Muscle layer of colon (tissue), 2 donors: ENCODE measurements around the gene SMAD7.

Experiments used
- H3K27ac ChIP-seq: one replicate; pipeline ENCODE4 v1.7.0; 2013; ENCODE audit warnings: low read depth, mild to moderate bottlenecking, low read length, moderate library complexity
- H3K27me3 ChIP-seq, 2 donors: one replicate each; pipeline ENCODE4 v1.7.0; 2013; ENCODE audit warnings: low read length in 2 of 2, mild to moderate bottlenecking in 2 of 2; ENCODE audit not compliant: insufficient read depth in 2 of 2, control insufficient read depth in 1 of 2
- H3K36me3 ChIP-seq: one replicate; pipeline ENCODE4 v1.7.0; 2013; ENCODE audit warnings: mild to moderate bottlenecking, low read length; ENCODE audit not compliant: insufficient read depth
- H3K4me1 ChIP-seq: one replicate; pipeline ENCODE4 v1.7.0; 2013; ENCODE audit warnings: mild to moderate bottlenecking, low read length; ENCODE audit not compliant: insufficient read depth
- H3K4me3 ChIP-seq, 2 donors: one replicate each; pipeline ENCODE4 v1.7.0; 2013; ENCODE audit warnings: low read length in 2 of 2, low read depth in 1 of 2, mild to moderate bottlenecking in 1 of 2, moderate library complexity in 1 of 2
- H3K9ac ChIP-seq: one replicate; pipeline ENCODE4 v1.7.0; 2013; ENCODE audit warnings: low read length
- H3K9me3 ChIP-seq: one replicate; pipeline ENCODE4 v1.7.0; 2013; ENCODE audit warnings: mild to moderate bottlenecking, low read length
- donor health status: abdominal sarcoma.
- donor health status: Adenocarcinoma of cecum.

SMAD7 gene

DNA sequence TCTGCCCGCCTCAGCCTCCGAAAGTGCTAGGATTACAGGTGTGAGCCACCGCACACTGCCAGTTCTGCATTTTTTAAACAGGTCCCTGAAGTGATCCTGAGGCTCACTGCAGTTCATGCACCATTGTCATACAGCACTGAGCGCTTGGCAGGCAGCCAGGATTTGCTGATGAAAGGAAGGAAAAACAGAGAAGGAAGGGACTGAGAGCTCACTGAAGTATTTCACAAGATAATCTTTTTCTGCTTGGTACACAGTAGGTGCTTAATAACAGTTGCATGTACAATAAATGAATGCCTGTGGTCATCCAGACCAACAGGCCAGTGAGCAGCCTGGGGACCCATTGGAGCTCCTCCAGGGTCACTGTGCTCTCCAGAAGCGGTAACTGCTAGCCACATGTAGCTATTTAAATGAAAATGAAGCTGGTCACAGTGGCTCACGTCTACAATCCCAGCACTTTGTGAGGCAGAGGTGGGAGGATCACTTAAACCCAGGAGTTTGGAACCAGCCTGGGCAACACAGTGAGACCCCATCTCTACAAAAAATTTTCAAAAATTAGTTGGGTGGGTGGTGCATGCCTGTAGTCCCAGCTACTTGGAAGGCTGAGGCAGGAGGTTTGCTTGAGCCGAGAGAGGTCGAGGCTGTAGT lies 33.1 kb upstream of the SMAD7 start:
- H3K36me3 ChIP-seq = no peaks in the 10 kb centered on the region
- H3K27ac ChIP-seq = no peak overlapping the region
- H3K9ac ChIP-seq = no peak overlapping the region

DNA sequence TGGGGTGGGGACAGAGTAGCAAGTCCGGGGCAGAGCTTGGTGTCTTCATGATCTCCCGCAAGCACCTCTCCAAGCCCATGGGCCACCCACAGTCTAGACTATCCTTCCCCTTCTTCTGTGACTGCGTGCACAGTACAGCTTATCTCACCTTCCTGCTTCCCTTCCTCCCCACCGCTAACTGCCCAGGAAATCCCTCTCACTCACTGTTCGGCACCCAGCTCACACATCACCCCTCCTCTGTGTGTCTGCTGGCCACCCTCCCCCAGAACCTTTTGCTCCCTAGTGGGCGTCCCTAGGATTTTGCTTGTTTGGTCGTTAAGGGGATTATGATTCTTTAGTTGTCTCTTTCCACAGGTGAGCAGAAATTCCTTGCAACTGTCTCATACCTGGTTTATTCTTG lies 31.5 kb upstream of the SMAD7 start:
- H3K9me3 ChIP-seq = no peaks in the 10 kb centered on the region
- no peak overlapping the region for H3K27ac ChIP-seq

More for the DNA sequence above, 33.1 kb upstream of the SMAD7 start:
- Histone ChIP-seq H3K9me3 (no peaks in the 10 kb centered on the region), H3K4me3 (no peak overlapping the region), H3K4me1 (no peaks in the 10 kb centered on the region), H3K27me3 (no peaks in the 10 kb centered on the region)

DNA sequence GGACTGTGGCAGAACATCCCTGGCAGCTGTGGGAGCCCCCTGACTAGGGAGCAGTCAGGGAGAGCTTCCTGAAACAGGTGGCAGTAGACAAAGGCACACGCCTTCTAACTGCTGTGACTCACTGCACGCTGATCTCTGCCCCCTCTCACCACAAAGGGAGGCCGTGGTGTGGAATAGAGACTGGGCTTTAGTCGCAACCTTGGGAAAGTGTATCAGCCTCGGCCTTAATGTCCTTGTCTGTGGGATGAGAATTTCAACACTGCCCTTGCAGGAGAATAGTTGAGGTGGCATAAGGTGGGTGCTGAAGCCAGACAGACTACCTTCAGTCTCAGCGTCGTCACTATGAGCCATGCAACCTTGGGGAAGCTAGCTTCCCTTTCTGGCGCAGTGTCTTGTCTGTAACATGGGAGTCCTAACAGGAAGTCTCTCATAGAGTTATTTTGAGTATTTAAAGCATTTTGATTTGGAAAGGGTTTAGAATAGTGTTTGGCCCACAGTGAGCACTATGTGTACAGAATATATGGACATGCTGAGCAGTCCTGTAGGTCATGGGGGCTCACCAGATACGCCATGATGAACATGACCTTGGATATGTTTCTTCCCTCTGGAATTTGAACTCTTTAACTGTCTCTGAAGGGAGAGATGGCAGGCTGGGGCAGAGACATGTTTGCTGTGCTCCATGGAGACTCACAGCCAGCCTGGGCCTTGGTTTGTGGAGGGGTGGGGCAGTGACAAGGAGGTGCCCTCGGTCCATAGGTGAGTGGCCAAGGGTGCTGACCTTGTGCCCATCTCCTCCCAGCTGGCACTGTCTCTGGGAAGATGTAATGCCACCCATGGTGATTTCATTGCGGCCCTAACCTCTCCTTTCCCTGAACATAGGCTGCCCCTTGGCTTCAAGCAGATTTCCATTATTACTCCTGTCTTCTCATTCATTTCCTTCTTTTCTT lies 29.5 kb upstream of the SMAD7 start:
- no peak overlapping the region for H3K4me3 ChIP-seq
- no peaks in the 10 kb centered on the region for H3K4me1 ChIP-seq
- H3K27ac ChIP-seq = no peak overlapping the region
- H3K9me3 ChIP-seq = no peaks in the 10 kb centered on the region
- no peak overlapping the region for H3K9ac ChIP-seq
- no peaks in the 10 kb centered on the region for H3K27me3 ChIP-seq
- no peaks in the 10 kb centered on the region for H3K36me3 ChIP-seq

More for the DNA sequence above, 31.5 kb upstream of the SMAD7 start:
- no peaks in the 10 kb centered on the region for H3K4me1 ChIP-seq
- H3K27me3 ChIP-seq = no peaks in the 10 kb centered on the region
- no peaks in the 10 kb centered on the region for H3K36me3 ChIP-seq
- no peak overlapping the region for H3K4me3 ChIP-seq
- H3K9ac ChIP-seq = no peak overlapping the region

DNA sequence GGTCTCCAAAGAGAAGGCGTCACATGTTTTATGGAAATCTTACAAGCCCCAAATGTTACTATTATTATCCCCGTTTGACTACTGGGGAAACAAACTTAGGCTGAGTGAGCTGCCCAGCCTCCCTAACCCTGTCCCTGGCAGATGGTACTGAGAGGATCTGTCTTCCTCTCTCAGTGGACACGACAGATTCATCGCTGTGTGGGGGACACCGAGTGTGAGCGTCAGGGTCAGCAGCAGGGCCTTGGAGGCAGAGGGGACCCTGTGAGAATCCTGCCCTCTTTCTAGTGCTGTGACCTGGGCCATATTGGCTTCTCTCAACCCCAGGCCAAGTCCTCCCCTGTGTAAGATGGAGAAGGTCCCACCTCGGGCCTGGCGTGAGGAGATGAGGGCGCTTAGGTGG lies 27.1 kb upstream of the SMAD7 start:
- Histone ChIP-seq H3K36me3 (no peaks in the 10 kb centered on the region), H3K9me3 (no peaks in the 10 kb centered on the region), H3K4me3 (no peak overlapping the region), H3K27ac (no peak overlapping the region), H3K27me3 (no peaks in the 10 kb centered on the region), H3K9ac (no peak overlapping the region), H3K4me1 (no peaks in the 10 kb centered on the region)

DNA sequence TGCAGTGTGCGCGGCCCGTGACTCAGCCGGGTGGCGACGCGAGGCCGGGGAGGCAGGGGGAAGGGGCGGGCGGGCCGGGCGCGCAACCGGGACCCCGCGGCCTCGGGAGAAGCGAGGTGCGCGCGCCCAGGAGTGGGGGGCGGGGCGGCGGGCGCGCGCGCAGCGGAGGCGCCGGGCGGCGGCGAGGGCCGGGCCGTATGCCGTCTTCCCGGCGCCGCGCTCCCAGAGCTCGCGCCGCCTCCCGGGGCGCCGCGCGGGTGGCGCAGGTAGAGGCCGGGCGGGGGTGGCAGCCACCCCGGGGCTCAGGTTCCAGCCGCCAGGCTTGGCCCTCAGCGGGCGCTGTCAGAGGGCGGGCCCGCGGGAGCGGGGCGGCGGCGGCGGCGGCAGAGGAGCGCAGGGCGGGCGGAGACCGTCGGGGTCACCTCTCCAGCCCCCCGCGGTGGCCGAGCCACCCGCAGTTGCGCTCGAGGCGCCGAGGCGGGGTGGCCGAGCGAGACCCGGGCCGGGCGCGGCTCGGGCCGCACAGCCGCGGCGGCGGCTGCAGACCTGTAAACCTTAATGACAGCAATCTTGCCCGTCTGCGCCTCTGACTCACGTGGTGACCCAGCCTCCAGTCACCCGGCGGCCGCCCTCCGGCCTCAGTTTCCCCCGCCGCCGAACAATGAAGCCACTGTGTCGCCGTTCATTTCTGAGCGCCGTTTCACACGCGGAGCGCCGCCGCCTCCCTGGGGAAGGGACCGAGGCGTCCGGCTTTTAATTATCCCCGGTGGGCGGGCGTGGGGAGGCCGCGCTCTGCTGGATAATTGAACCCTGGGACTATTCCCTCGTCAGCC lies 25.3 kb upstream of the SMAD7 start:
- Histone ChIP-seq H3K27ac (peak overlapping the region; percentile 49), H3K9me3 (no peaks in the 10 kb centered on the region)

DNA sequence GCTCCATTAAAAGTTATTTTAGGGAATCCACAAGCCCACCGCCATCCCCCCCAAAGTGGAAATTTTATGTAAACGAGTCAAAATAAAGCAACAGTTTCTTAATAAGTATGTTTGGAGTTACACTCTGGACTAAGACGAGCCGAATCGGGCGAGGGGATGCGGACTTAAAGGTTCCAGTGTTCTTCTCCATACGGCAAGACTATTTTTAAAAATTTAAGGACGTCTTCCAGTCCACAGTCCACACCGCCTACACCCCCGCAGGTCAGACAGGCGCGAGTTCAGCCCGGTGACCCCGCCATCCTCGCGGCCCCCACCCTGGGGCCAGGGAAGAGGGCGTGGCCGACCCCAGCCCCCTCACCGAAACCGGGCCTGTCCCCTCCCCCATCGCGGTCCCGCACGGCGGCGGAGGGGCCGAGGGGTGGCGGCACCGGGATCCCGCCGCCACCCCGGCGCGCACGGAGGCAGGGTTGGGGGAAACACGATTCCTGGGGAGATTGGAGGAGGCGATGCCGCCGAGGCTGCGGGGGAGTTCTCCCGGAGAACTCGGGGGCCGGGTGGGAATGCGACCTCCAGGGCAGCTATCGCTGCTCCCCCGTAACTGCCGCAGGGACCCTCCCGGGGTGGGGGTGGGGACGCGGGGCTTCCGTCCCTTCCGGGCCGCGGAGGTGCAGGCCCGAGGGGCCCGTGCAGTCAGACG lies 24.5 kb upstream of the SMAD7 start:
- Histone ChIP-seq H3K27ac (peak overlapping the region; percentile 49), H3K9me3 (no peaks in the 10 kb centered on the region), H3K4me1 (no peaks in the 10 kb centered on the region), H3K9ac (no peak overlapping the region), H3K27me3 (no peaks in the 10 kb centered on the region), H3K36me3 (no peaks in the 10 kb centered on the region), H3K4me3 (peak overlapping the region; percentile 53 to 59)

More for the DNA sequence above, 25.3 kb upstream of the SMAD7 start:
- Histone ChIP-seq H3K4me1 (no peaks in the 10 kb centered on the region), H3K36me3 (no peaks in the 10 kb centered on the region), H3K9ac (no peak overlapping the region), H3K27me3 (no peaks in the 10 kb centered on the region), H3K4me3 (peak overlapping the region; percentile 50 to 71)

DNA sequence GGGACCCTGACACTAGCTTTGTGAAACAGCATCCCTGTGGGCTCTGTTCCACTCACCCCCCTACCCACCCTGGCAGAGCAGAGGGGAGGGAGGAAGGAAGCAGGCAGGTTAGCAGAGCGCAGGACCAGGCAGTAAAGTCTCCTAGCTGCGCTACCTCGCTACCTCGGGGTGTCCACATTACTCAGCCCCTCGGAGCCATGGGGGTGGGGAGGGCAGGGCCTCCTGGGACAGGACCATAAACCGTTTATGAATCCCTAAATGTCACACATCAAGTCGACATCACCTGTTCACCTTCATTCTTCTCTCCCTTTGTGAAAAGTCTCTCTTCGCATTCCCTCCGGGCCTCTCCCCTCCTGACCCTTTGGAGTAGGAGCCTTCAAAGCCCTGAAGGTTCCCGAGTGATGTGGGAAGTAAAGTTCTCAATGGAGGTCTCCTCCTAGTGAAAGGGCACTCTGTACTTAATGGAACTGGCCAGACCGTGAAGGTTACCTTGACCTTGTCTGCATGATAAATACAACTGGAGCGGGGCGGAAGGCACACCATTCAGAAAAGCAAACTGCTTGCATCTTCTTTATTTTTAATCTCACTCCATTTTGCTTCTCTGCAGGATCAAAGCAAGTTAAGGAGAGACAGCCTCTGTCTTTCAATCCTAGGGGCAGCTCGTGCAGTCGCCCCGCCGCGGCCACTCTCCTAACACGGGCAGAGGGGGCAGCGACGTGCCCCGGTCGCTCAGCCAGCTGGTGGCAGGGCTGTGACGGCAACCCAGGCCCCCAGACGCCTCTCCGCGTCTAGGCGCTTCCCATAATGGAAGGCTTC lies 23.7 kb upstream of the SMAD7 start:
- Histone ChIP-seq H3K27ac (no peak overlapping the region), H3K4me3 (peak overlapping the region in 1 of 2 donors; percentile 53), H3K9me3 (no peaks in the 10 kb centered on the region), H3K9ac (no peak overlapping the region), H3K27me3 (no peaks in the 10 kb centered on the region), H3K4me1 (no peaks in the 10 kb centered on the region), H3K36me3 (no peaks in the 10 kb centered on the region)

DNA sequence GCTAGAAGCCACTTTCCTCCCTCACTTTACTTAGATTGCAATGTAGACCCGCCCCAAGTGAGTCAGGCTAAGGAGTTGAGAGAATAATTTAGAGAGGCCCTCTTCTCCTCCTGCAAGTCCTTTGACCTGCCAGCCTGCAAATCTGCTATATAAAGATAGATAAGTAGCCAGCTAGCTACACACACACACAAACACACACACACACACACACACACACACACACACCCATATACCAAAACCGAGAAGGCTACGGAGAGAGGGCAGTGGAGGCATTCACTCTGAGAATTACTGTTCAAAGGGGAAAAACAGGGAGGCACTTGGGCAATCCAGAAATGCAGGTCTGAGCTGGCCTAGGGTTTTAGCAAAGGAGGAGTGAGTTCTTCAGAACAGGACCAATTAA lies 23.0 kb upstream of the SMAD7 start:
- Histone ChIP-seq H3K36me3 (no peaks in the 10 kb centered on the region), H3K9me3 (no peaks in the 10 kb centered on the region), H3K27me3 (no peaks in the 10 kb centered on the region), H3K9ac (no peak overlapping the region), H3K4me3 (no peak overlapping the region), H3K4me1 (no peaks in the 10 kb centered on the region), H3K27ac (no peak overlapping the region)

DNA sequence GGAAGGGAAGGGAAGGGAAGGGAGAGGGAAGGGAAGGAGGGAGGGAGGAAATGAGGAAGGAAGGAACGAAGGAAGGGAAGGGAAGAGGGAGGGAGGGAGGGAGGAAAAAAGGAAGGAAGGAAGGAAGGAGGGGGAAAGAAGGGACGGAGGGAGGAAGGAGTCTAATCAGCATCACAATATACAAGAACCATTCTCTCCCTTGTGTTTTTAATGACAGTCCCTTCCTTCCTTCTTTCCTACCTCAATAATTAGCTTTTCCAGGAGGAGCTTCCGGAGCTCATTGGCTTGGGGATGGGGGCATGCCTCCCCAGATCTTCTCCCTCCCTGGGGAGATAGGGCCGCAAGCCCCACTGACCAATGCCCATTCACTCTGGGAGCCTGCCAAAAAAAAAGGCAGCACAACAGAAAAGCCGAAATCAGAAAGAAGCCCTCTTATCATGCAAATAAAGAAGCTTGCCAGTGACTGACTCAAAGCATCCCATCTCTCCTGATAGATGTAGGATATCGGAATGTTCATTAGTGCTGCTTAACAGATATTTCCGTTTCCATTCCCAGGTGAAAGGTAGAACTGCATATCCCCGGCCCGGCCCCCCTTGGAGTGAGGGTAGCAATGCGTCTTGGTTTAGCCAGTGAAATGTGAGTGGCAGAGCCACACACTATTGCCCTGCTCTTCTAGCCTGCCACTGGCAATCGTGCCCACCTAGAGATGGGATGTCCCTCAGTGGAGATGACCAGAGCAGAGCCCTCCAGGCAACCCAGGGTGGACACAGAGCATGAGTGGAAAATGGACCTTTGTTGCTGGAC lies 17.8 kb upstream of the SMAD7 start:
- H3K4me1 ChIP-seq = no peaks in the 10 kb centered on the region
- H3K4me3 ChIP-seq = no peak overlapping the region
- H3K36me3 ChIP-seq = no peaks in the 10 kb centered on the region
- no peaks in the 10 kb centered on the region for H3K27me3 ChIP-seq
- no peak overlapping the region for H3K27ac ChIP-seq
- H3K9me3 ChIP-seq = no peaks in the 10 kb centered on the region
- no peak overlapping the region for H3K9ac ChIP-seq

DNA sequence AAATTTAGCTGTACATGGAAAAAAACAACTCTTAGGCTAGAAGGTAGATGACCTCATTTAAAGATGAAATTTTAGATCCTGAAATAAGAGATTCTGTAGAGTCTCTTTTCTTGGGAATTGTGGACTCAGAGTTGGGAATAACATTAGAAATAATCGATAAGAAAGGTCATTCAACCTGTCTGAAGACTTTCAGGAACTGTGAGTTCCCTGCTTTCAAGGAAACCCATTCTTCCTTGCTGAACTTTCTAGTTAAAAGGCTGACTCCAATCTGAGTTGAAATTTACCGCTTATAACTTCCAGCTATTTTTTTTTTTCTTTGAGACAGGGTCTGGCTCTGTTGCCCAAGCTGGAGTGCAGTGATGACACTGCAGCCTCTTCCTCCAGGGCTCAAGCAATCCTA lies 16.8 kb upstream of the SMAD7 start:
- H3K27ac ChIP-seq = no peak overlapping the region
- no peak overlapping the region for H3K9ac ChIP-seq
- no peaks in the 10 kb centered on the region for H3K4me1 ChIP-seq
- H3K4me3 ChIP-seq = no peak overlapping the region
- no peaks in the 10 kb centered on the region for H3K27me3 ChIP-seq
- H3K9me3 ChIP-seq = no peaks in the 10 kb centered on the region
- no peaks in the 10 kb centered on the region for H3K36me3 ChIP-seq
